Stimulated activated CD4-positive, alpha-beta T cell treated with anti-CD3 and anti-CD28 coated beads, Interleukin-1b, Interleukin-23, amount 100 ng/mL, for 48 hours (primary cell): ENCODE results near the gene IL1RAP.
"Not testable (repeated sequence)": the region's sequence is repeated elsewhere in the genome, so short reads cannot be mapped to it uniquely, and the experiment has no call there.

ENCODE experiments used
- DNase-seq: peaks from one replicate; pipeline ENCODE4 v3.0.0-alpha.2; 2020

The IL1RAP gene

GRCh38 chr3:190513409-190514370 lies at the start of gene IL1RAP:
Gene IL1RAP, plus strand, starts transcription at chr3:190514085. Its CDS starts 50,205 bp downstream, at chr3:190564290.
- DNase-seq: peak; percentile 82

- no peak for DNase-seq
Observed at GRCh38 chr3:190467922-190468321, 46.0 kb upstream of the IL1RAP start.

GRCh38 chr3:190473261-190473660 lies 40.6 kb upstream of the IL1RAP start:
- not testable (repeated sequence) for DNase-seq

DNA sequence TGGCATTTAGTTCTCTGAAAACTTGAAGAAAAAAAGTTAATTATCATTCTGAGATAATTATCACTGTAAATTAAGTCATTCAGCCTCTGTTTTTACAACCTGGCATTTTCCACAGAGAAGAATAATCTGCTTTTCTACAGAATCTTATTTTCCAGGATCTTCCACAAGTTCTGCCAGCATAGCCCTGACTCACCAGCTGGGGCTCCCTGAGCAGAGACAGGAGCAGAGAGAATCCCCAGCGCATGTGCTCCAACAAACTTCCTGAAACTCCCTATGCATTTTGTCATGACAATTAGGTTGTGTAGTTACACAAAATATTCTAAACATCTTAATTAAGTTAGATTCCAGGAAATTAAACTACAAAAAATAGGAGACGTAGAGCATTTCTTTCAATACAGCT lies 32.1 kb upstream of the IL1RAP start:
- no peak for DNase-seq

DNA sequence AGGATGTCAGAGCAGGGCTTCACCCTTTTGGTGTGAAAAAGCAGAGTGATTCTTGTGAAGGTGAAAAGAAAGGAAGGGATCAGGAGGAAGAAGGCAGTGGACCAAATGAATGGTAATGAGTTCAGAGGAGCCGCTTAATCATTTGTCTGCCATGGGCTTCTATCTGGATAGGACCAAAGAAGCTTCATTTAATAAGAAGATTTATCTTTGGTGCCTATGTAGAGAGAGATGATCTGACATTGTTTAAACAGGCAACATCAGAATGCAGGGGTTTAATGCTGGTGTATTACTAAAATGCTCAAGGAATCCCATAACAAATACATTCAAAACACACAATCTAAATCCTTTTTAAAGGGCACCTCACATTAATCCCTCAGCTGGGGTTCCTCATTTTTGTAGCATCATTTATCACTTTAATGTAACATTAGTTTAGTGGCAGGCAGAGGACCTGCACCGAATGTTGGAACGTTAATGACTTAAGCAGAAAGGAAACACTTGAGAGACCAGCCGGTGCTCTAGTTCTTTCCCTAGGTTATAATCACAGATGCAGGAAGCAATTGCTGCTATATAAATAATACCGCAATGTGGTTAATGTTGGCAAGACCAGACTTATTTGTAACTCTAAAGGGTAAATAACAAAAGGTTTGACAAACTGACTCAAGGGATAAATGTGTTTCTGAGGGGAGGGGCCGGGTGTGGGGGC lies 27.9 kb upstream of the IL1RAP start:
- DNase-seq: no peak

DNA sequence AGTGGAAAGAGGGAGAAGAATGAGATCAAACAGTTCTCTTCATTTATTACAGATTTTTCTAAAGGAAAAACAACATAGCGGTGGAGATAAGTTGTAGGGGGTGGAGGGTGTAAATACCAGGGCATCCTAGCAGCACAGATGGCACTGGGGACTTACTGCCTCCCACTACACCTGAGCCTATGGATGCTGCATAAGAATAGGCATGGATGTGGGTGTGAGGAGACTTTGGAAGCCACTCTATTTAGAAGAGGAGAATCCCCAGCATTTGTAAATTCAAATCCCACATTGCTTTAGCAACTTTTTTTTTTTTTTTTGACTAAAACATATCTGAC lies 27.4 kb upstream of the IL1RAP start:
- no peak for DNase-seq

- DNase-seq: no peak
Observed at GRCh38 chr3:190486908-190487607, 26.8 kb upstream of the IL1RAP start.

DNA sequence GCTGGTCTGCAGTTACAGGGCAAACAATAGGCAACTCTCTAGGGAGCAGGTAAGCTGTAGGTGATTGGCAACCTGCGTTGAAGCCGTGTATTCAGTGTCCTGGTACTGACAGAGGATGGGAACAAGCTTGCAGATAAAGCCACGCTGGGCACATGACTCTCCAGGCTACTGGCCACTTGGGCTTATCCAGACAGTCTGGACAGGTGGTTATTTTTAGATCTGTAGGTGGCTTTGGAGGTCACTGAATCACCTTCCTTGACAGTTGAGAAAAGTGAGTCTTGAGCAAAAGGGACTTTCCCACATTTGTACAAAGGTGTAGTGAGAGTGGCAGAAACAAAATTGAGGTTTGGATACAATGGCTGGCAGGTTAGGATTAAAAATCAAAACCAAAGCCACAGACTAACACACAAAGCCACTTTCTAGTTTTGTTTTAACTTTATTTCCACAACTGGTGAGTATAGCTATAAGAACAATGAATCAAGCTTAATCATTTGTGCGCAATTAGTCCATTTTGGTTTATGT lies 22.3 kb upstream of the IL1RAP start:
- DNase-seq: peak; percentile 13

GRCh38 chr3:190492129-190492528 lies 21.8 kb upstream of the IL1RAP start:
- no peak for DNase-seq

DNA sequence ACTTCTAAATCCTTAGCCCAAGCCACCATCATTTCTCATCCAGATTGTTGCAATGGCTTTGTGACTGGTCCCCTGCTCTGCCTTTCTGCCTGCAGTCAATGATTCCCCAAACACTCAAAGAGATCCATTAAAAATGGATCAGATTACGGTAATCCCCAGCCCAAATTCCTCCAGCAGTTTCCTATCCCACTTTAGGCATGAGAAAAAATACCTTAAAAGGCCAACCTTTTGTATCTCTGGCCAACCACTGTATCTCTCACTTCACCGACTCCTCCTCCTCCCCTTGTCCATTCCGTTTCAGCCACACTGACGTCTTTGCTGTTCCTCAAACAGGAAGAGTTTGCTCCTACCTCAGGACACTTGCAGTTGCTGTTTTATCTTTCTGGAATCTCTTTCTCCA lies 20.9 kb upstream of the IL1RAP start:
- no peak for DNase-seq

DNA sequence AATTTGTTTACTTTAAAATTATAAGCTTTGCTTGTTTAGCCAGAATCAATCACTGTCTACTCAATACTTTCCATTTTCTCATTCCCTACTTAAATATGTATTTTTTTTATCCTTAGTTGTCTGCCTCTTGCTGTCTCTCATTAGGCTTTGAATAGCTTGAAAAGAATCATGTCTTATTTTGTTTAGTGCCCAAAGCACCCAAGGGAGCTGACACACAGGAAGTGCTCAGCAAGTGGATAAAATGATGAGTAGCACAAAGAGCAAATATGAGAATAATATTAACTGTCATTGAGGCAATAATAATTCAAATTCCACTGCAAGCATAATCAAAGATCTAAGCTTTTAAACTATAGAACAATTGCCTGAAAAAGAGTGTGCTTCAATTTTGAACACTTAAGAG lies 19.0 kb upstream of the IL1RAP start:
- DNase-seq: no peak

GRCh38 chr3:190495354-190495753 lies 18.5 kb upstream of the IL1RAP start:
- DNase-seq: no peak

GRCh38 chr3:190495796-190496195 lies 18.1 kb upstream of the IL1RAP start:
- no peak for DNase-seq

DNA sequence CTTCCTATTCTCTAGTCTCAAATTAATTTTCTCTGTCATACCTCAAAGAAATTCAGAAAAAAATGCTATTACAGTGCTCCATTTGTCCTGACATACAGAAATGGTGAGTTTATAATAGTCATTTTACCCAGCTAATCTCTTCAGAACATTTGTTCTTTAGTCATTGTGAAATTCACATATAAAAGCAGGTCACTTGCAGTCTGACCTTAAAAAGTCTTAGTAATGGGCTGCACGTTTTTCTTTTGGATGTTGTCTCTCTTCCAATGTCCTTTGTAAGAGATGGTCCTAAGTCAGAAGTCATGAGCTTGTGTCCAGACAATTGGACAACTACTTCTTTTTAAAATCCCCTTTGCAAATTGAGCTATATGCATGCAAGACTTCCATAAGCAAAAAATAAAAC lies 17.0 kb upstream of the IL1RAP start:
- DNase-seq: no peak

- DNase-seq: no peak
Observed at GRCh38 chr3:190497811-190498210, 16.1 kb upstream of the IL1RAP start.

DNA sequence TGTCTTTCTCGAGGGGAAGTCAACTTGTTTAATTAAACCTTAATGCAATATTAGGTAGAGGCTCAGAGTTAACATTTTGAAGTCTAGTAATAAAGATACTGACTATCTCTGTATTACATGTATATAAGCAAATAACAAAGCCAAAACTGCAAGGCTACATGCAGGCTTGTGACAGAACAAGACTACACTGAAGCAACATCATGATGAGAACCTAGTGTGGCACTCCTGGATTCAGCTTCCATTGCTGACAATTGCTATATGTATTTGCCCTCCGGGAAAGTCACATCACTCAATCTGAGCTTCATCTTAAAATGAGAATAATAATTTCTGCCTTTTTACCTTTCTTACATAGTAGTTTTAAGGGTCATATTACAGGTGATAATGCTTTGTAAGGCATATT lies 15.6 kb upstream of the IL1RAP start:
- DNase-seq: no peak

DNA sequence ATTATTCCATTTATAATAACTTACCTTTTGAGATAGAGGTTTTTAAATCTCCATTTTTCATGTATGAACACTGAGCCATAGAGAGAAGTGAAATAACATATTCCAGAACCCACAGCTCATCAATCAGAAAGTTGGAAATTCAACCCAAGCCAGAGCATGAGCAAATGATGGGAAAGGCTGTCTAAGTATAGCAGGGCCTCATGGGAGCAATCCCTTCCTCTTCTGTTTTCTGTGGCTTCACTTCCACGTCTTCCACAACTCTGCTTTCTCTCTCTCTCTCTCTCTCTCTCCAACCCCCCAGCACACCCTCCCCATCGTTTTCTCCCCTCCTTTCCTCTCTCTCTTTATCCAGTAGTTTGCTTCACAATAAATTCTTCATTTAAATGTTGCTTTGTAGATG lies 14.8 kb upstream of the IL1RAP start:
- no peak for DNase-seq

GRCh38 chr3:190502946-190503345 lies 10.9 kb upstream of the IL1RAP start:
- DNase-seq: no peak

DNA sequence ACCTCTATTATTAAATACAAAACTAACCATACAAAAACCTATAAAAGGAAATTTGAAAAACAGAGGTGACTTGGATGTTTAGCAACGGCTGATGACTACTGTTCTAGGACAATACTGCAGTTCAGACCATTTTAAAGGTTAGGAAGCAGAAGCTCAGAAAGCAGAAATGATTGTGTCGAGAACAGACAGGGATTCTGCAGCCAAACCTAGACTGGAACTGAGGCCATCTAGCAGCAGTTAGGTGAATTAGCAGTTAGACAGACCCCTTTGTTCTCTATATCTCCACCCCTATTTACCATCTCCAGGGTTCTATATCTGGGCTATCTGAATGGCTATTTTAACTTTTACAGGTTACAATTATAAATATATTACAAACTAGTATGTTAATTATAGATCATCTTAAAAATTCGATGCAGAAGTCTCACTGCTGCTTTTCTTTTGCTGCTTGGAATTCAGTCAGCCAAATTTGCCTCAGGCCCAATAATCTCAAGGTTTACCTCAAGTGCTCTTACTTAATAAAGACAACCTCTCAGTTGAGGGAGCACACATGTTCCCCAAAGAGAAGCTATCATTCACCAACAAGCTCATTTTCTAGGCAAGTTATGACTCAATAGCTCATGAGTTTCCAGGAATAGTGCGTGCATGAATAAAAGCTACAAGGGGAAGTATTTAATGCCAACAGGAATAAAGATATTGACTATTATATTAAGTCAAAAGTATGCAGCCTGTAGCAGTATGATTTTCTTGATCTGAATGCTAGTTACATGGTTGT lies 9.3 kb upstream of the IL1RAP start:
- no peak for DNase-seq

DNA sequence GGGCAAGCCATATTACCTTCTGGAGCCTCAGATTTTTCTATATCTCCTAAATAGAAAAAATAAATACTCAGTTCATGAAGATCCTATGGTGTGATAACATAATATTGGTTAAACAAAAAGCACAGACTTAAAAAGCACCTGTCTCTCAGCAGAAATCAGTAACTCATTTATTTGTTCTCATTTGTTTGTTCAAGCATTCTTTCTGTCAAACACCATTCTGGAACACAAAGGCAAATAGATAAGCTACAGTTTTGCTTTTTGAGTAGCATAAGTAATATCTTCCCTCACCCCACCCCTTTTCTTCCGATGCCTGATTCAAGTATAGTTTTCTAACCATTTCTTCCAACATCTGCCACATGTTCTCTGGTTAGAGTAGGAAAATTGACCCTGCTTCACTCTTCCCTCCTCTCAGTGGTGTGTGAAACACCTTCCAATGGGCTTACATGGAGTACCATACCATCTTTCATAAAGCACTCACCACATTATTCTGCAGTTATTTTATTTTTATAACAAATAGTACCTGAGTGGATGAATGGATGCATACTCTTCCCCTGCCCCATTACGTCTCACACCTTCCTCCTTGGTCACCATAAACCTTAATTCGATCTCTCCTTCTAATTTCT lies 8.4 kb upstream of the IL1RAP start:
- no peak for DNase-seq

GRCh38 chr3:190506271-190506670 lies 7.6 kb upstream of the IL1RAP start:
- DNase-seq: no peak

DNA sequence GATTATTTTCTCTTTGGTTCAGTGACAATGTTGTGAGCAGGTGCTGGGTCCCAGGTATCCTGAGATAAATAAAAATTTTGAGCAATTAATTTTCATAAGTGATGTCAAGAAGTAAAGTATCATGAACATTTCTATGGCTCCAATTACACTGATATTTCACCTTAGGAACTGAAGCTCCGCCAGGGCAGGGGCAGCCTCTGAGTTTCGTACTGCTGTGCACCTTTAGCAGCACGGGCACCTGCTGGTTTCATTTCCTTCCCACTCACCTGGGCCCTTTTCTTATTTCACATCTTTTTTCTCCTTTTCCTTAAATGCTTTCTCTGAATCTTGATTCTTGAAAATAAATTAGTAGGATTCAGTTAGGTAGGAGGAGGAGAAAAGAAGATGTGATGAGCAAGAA lies 1.2 kb upstream of the IL1RAP start:
- DNase-seq: no peak
